ENCODE measurements around the gene NRXN2.

The NRXN2 gene

DNA sequence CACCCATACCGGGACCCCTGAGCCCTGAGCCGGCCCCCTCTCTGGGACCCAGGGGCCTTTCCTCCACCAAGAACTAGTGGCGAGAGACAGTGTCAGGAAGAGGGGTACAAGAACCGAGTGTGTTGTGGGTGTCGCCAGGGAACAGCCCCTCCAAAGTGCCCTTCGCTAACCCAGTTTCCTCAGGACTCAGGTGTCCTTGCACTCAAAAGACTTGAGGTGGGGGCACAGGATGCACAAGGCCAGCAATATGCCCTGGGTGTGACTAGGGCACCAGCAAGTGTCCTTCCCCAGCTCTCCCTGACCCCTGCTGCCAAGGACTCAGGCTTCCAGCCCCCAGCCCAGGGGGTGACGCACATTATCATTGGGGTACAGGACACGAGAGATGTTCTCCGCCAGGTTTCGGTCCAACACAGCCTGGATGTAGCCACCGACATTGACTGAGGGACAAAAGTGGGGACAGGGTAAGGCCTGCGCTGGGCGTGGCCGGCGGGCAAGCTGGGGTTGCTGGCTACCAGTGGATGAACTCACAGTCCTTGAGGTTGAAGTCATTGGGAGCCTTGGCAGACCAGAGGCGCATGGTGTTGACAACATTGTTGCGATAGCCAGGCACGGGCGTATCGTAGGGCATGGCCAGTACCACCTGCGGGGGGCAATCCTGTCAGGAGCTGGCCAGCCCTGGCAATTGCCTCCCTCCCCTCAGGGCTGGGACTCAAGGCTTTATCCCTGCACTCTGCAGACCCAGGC is 32.1 kb upstream of the NRXN2 start:
- H2AFZ ChIP-seq (ENCODE audit: low read length), result no peak overlapping the region
- no peak overlapping the region for H3K4me3 ChIP-seq (ENCODE audit: low read depth, low read length, poor library complexity, severe bottlenecking)
- H3K9ac ChIP-seq (ENCODE audit: low read length), result no peak overlapping the region
- no peaks in the 10 kb centered on the region for H3K4me1 ChIP-seq (ENCODE audit: insufficient read depth, low read length, severe bottlenecking)
- H3K27me3 ChIP-seq (ENCODE audit: insufficient read depth, low read length), result no peaks in the 10 kb centered on the region; the same call in 1 of the 2 replicates
- H3K36me3 ChIP-seq (ENCODE audit: insufficient read depth, low read length), result no peaks in the 10 kb centered on the region
- no peak overlapping the region for H3K27ac ChIP-seq (ENCODE audit: low read depth, low read length, poor library complexity, severe bottlenecking)
- H4K20me1 ChIP-seq (ENCODE audit: insufficient read depth, low read length), result no peaks in the 10 kb centered on the region
- H3K9me3 ChIP-seq (ENCODE audit: low read length), result no peaks in the 10 kb centered on the region
- no peaks in the 10 kb centered on the region for H3K79me2 ChIP-seq (ENCODE audit: insufficient read depth, low read length)
- H3K4me2 ChIP-seq (ENCODE audit: low read length), result no peak overlapping the region
- no peaks in the 10 kb centered on the region for H3F3A ChIP-seq (ENCODE audit: insufficient read depth, low read length)
- TF ChIP-seq EZH2 (IDR thresholded peaks at IDR 0.05; ENCODE audit: borderline replicate concordance, low read length) (no peak), CTCF (IDR thresholded peaks at IDR 0.05; ENCODE audit: low read length) (no peak)
- H3K9me2 ChIP-seq (ENCODE audit: low read depth, low read length), result no peaks in the 10 kb centered on the region

- H3K27ac ChIP-seq (ENCODE audit: low read depth, low read length, poor library complexity, severe bottlenecking), result no peak overlapping the region
- H3K4me3 ChIP-seq (ENCODE audit: low read depth, low read length, poor library complexity, severe bottlenecking), result no peak overlapping the region
- no peaks in the 10 kb centered on the region for H3K79me2 ChIP-seq (ENCODE audit: insufficient read depth, low read length)
- H3K4me2 ChIP-seq (ENCODE audit: low read length), result no peak overlapping the region
- no peak overlapping the region for H2AFZ ChIP-seq (ENCODE audit: low read length)
- H3K36me3 ChIP-seq (ENCODE audit: insufficient read depth, low read length), result no peaks in the 10 kb centered on the region
- H3K9me2 ChIP-seq (ENCODE audit: low read depth, low read length), result no peaks in the 10 kb centered on the region
- H3K9ac ChIP-seq (ENCODE audit: low read length), result no peak overlapping the region
- H4K20me1 ChIP-seq (ENCODE audit: insufficient read depth, low read length), result no peaks in the 10 kb centered on the region
- no peaks in the 10 kb centered on the region; the same call in 1 of the 2 replicates for H3K27me3 ChIP-seq (ENCODE audit: insufficient read depth, low read length)
- TF ChIP-seq EZH2 (IDR thresholded peaks at IDR 0.05; ENCODE audit: borderline replicate concordance, low read length), result no peak
- TF ChIP-seq CTCF (IDR thresholded peaks at IDR 0.05; ENCODE audit: low read length), result no peak
- H3K9me3 ChIP-seq (ENCODE audit: low read length), result no peaks in the 10 kb centered on the region
- H3F3A ChIP-seq (ENCODE audit: insufficient read depth, low read length), result no peaks in the 10 kb centered on the region
- no peaks in the 10 kb centered on the region for H3K4me1 ChIP-seq (ENCODE audit: insufficient read depth, low read length, severe bottlenecking)
Measured at GRCh38 chr11:64754124-64754918, 31.3 kb upstream of the NRXN2 start.

DNA sequence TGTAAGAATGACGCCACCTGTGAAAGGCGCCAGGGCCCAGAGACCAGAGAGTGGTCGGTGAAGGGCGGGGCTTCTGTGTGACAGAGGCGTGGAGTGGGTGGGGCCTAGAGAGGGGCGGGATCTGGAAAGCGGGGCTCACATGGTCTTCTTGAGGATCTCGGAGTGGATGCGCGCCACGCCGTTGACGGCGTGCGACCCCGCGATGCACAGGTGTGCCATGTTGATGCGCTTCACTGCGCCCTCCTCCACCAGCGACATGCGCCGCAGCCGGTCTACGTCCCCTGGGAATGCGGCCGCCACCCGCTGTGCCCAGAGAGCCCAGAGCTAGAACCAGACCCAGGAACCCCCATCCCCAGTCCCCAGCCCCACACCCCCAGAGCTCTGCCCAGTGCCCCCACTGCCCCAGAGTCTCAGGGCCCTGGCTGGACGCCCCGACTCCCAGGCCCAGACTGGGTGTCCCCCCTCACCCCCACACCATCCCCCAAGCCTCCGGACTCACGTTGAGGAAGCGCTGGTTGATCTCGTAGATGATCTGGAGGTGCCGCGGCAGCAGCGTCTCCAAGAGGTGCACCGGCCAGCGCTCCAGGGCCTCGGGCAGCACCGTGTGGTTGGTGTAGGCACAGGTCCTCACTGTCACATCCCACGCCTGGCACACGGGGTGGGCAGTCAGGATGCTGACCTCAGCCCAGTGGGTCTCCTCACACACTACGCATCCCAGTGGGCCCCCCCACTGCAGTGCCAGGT is 30.6 kb upstream of the NRXN2 start:
- no peaks in the 10 kb centered on the region for H4K20me1 ChIP-seq (ENCODE audit: insufficient read depth, low read length)
- H2AFZ ChIP-seq (ENCODE audit: low read length), result no peak overlapping the region
- H3F3A ChIP-seq (ENCODE audit: insufficient read depth, low read length), result no peaks in the 10 kb centered on the region
- no peak overlapping the region for H3K4me2 ChIP-seq (ENCODE audit: low read length)
- H3K27me3 ChIP-seq (ENCODE audit: insufficient read depth, low read length), result no peaks in the 10 kb centered on the region; the same call in 1 of the 2 replicates
- H3K27ac ChIP-seq (ENCODE audit: low read depth, low read length, poor library complexity, severe bottlenecking), result no peak overlapping the region
- no peaks in the 10 kb centered on the region for H3K9me3 ChIP-seq (ENCODE audit: low read length)
- no peaks in the 10 kb centered on the region for H3K9me2 ChIP-seq (ENCODE audit: low read depth, low read length)
- no peak overlapping the region for H3K9ac ChIP-seq (ENCODE audit: low read length)
- H3K36me3 ChIP-seq (ENCODE audit: insufficient read depth, low read length), result no peaks in the 10 kb centered on the region
- no peaks in the 10 kb centered on the region for H3K79me2 ChIP-seq (ENCODE audit: insufficient read depth, low read length)
- TF ChIP-seq EZH2 (IDR thresholded peaks at IDR 0.05; ENCODE audit: borderline replicate concordance, low read length) (no peak), CTCF (IDR thresholded peaks at IDR 0.05; ENCODE audit: low read length) (no peak)
- H3K4me1 ChIP-seq (ENCODE audit: insufficient read depth, low read length, severe bottlenecking), result no peaks in the 10 kb centered on the region
- H3K4me3 ChIP-seq (ENCODE audit: low read depth, low read length, poor library complexity, severe bottlenecking), result no peak overlapping the region
